Measurements from ENCODE around the gene SUPT6H.
A peak's percentile ranks its signal among the peaks of the same experiment; 100 is the strongest.

SUPT6H gene

GRCh38 chr17:28661635-28662526 is at the start of gene SUPT6H, which contains the start of gene SDF2:
TSS of gene SUPT6H (plus strand) at chr17:28662205. CDS start at chr17:28673402, 11,197 bp downstream.
TSS of gene SDF2 (minus strand) at chr17:28661906. CDS start at chr17:28661876, 30 bp downstream.
- DNase-seq (ENCODE audit: low read depth in 2 of 2): peak; percentile 87 to 91

GRCh38 chr17:28612531-28612930 is 49.5 kb upstream of the SUPT6H start:
- DNase-seq (ENCODE audit: low read depth in 2 of 2): no peak

GRCh38 chr17:28612936-28613872 is 48.8 kb upstream of the SUPT6H start:
- DNase-seq (ENCODE audit: low read depth in 2 of 2): no peak

GRCh38 chr17:28613931-28614381 is 48.0 kb upstream of the SUPT6H start, which contains the start of gene RSKR:
TSS of gene RSKR (minus strand) at chr17:28614185. CDS start at chr17:28614161, 24 bp downstream.
- DNase-seq (ENCODE audit: low read depth in 2 of 2): no peak

GRCh38 chr17:28615260-28615940 is 46.6 kb upstream of the SUPT6H start:
- DNase-seq (ENCODE audit: low read depth in 2 of 2): no peak

GRCh38 chr17:28616281-28616680 is 45.7 kb upstream of the SUPT6H start:
- DNase-seq (ENCODE audit: low read depth in 2 of 2): no peak

- no peak for DNase-seq (ENCODE audit: low read depth in 2 of 2)
These were observed 43.5 kb upstream of the SUPT6H start for GRCh38 chr17:28618464-28618863.

GRCh38 chr17:28620010-28620409 is 42.0 kb upstream of the SUPT6H start:
- no peak for DNase-seq (ENCODE audit: low read depth in 2 of 2)

GRCh38 chr17:28622186-28622585 is 39.8 kb upstream of the SUPT6H start:
- no peak for DNase-seq (ENCODE audit: low read depth in 2 of 2)

GRCh38 chr17:28623696-28624095 is 38.3 kb upstream of the SUPT6H start:
- no peak for DNase-seq (ENCODE audit: low read depth in 2 of 2)

GRCh38 chr17:28624148-28624547 is 37.9 kb upstream of the SUPT6H start:
- no peak for DNase-seq (ENCODE audit: low read depth in 2 of 2)

GRCh38 chr17:28626818-28627217 is 35.2 kb upstream of the SUPT6H start:
- no peak for DNase-seq (ENCODE audit: low read depth in 2 of 2)

- no peak for DNase-seq (ENCODE audit: low read depth in 2 of 2)
These were observed 27.7 kb upstream of the SUPT6H start for GRCh38 chr17:28634206-28634865.

GRCh38 chr17:28635506-28635905 is 26.5 kb upstream of the SUPT6H start:
- no peak for DNase-seq (ENCODE audit: low read depth in 2 of 2)

- no peak for DNase-seq (ENCODE audit: low read depth in 2 of 2)
These were observed 20.4 kb upstream of the SUPT6H start for GRCh38 chr17:28641579-28641978.

- DNase-seq (ENCODE audit: low read depth in 2 of 2): no peak
These were observed 17.8 kb upstream of the SUPT6H start for GRCh38 chr17:28643983-28644786.

- peak; percentile 93 to 94 for DNase-seq (ENCODE audit: low read depth in 2 of 2)
These were observed 17.0 kb upstream of the SUPT6H start, which contains the start of gene BLTP2 for GRCh38 chr17:28644787-28645575. TSS of gene BLTP2 (minus strand) at chr17:28645158. CDS start at chr17:28645056, 102 bp downstream.

GRCh38 chr17:28645576-28645939 is 16.4 kb upstream of the SUPT6H start:
- DNase-seq (ENCODE audit: low read depth in 2 of 2): no peak

- no peak for DNase-seq (ENCODE audit: low read depth in 2 of 2)
These were observed 15.8 kb upstream of the SUPT6H start for GRCh38 chr17:28646039-28646754.
